ENCODE measurements around the gene GABRE.

- TF ChIP-seq TAF1 (IDR thresholded peaks at IDR 0.05; ENCODE audit: borderline replicate concordance, insufficient read depth, low read length): no peak
- no peak for TF ChIP-seq SIN3A (IDR thresholded peaks at IDR 0.05; ENCODE audit: borderline replicate concordance, insufficient read depth, low read length)
- TF ChIP-seq REST (IDR thresholded peaks at IDR 0.05; ENCODE audit: insufficient read depth in 1 of 2, low read depth in 2 of 2, low read length in 2 of 2): no peak
- TF ChIP-seq POLR2AphosphoS5 (IDR thresholded peaks at IDR 0.05; ENCODE audit: low read depth, low read length): no peak
Observed at GRCh38 chrX:151996347-151996746, 21.9 kb upstream of the GABRE start.

Data from PFSK-1 (cell line).